ENCODE results near the gene SLC66A2.

The SLC66A2 gene

GRCh38 chr18:79983253-79983652, 31.8 kb upstream of the SLC66A2 start:
- Histone ChIP-seq H3K4me1 (ENCODE audit: control insufficient read depth, insufficient read depth, low read length) (peaks cover 10% of the 10 kb centered on the region), H3K9me3 (ENCODE audit: control insufficient read depth, insufficient read depth, low read length) (no peaks in the 10 kb centered on the region), H3K27ac (ENCODE audit: low read depth, low read length) (no peak overlapping the region), H3K27me3 (ENCODE audit: control insufficient read depth, insufficient read depth, low read length) (no peaks in the 10 kb centered on the region), H3K4me3 (ENCODE audit: low read depth, low read length) (no peak overlapping the region), H3K9ac (ENCODE audit: low read depth, low read length) (no peak overlapping the region), H3K36me3 (ENCODE audit: control insufficient read depth, insufficient read depth, low read length) (peaks cover 45% of the 10 kb centered on the region)

GRCh38 chr18:79982736-79983135, 31.3 kb upstream of the SLC66A2 start:
- H3K27ac ChIP-seq (ENCODE audit: low read depth, low read length), result no peak overlapping the region
- H3K4me3 ChIP-seq (ENCODE audit: low read depth, low read length), result no peak overlapping the region
- H3K4me1 ChIP-seq (ENCODE audit: control insufficient read depth, insufficient read depth, low read length), result peaks cover 10% of the 10 kb centered on the region
- H3K36me3 ChIP-seq (ENCODE audit: control insufficient read depth, insufficient read depth, low read length), result peaks cover 48% of the 10 kb centered on the region
- H3K9me3 ChIP-seq (ENCODE audit: control insufficient read depth, insufficient read depth, low read length), result no peaks in the 10 kb centered on the region
- H3K27me3 ChIP-seq (ENCODE audit: control insufficient read depth, insufficient read depth, low read length), result no peaks in the 10 kb centered on the region
- H3K9ac ChIP-seq (ENCODE audit: low read depth, low read length), result no peak overlapping the region

- Histone ChIP-seq H3K4me3 (ENCODE audit: low read depth, low read length) (no peak overlapping the region), H3K27ac (ENCODE audit: low read depth, low read length) (no peak overlapping the region), H3K27me3 (ENCODE audit: control insufficient read depth, insufficient read depth, low read length) (no peaks in the 10 kb centered on the region), H3K36me3 (ENCODE audit: control insufficient read depth, insufficient read depth, low read length) (peaks cover 55% of the 10 kb centered on the region), H3K9ac (ENCODE audit: low read depth, low read length) (no peak overlapping the region), H3K9me3 (ENCODE audit: control insufficient read depth, insufficient read depth, low read length) (no peaks in the 10 kb centered on the region), H3K4me1 (ENCODE audit: control insufficient read depth, insufficient read depth, low read length) (no peaks in the 10 kb centered on the region)
Observed at GRCh38 chr18:79980585-79980984, 29.1 kb upstream of the SLC66A2 start.

GRCh38 chr18:79979843-79980242, 28.4 kb upstream of the SLC66A2 start:
- no peaks in the 10 kb centered on the region for H3K27me3 ChIP-seq (ENCODE audit: control insufficient read depth, insufficient read depth, low read length)

GRCh38 chr18:79975985-79976680, 24.7 kb upstream of the SLC66A2 start:
- peaks cover 73% of the 10 kb centered on the region for H3K36me3 ChIP-seq (ENCODE audit: control insufficient read depth, insufficient read depth, low read length)
- no peak overlapping the region for H3K9ac ChIP-seq (ENCODE audit: low read depth, low read length)
- no peaks in the 10 kb centered on the region for H3K27me3 ChIP-seq (ENCODE audit: control insufficient read depth, insufficient read depth, low read length)
- no peak overlapping the region for H3K27ac ChIP-seq (ENCODE audit: low read depth, low read length)
- no peak overlapping the region for H3K4me3 ChIP-seq (ENCODE audit: low read depth, low read length)
- H3K4me1 ChIP-seq (ENCODE audit: control insufficient read depth, insufficient read depth, low read length), result no peaks in the 10 kb centered on the region
- no peaks in the 10 kb centered on the region for H3K9me3 ChIP-seq (ENCODE audit: control insufficient read depth, insufficient read depth, low read length)

More at GRCh38 chr18:79979843-79980242, 28.4 kb upstream of the SLC66A2 start:
- no peaks in the 10 kb centered on the region for H3K9me3 ChIP-seq (ENCODE audit: control insufficient read depth, insufficient read depth, low read length)
- H3K4me1 ChIP-seq (ENCODE audit: control insufficient read depth, insufficient read depth, low read length), result no peaks in the 10 kb centered on the region
- H3K27ac ChIP-seq (ENCODE audit: low read depth, low read length), result no peak overlapping the region
- no peak overlapping the region for H3K9ac ChIP-seq (ENCODE audit: low read depth, low read length)
- H3K4me3 ChIP-seq (ENCODE audit: low read depth, low read length), result no peak overlapping the region
- H3K36me3 ChIP-seq (ENCODE audit: control insufficient read depth, insufficient read depth, low read length), result peaks cover 55% of the 10 kb centered on the region

- no peaks in the 10 kb centered on the region for H3K27me3 ChIP-seq (ENCODE audit: control insufficient read depth, insufficient read depth, low read length)
- H3K27ac ChIP-seq (ENCODE audit: low read depth, low read length), result no peak overlapping the region
- H3K4me3 ChIP-seq (ENCODE audit: low read depth, low read length), result no peak overlapping the region
- H3K4me1 ChIP-seq (ENCODE audit: control insufficient read depth, insufficient read depth, low read length), result no peaks in the 10 kb centered on the region
- no peaks in the 10 kb centered on the region for H3K9me3 ChIP-seq (ENCODE audit: control insufficient read depth, insufficient read depth, low read length)
- peaks cover 84% of the 10 kb centered on the region for H3K36me3 ChIP-seq (ENCODE audit: control insufficient read depth, insufficient read depth, low read length)
- no peak overlapping the region for H3K9ac ChIP-seq (ENCODE audit: low read depth, low read length)
Observed at GRCh38 chr18:79975043-79975442, 23.6 kb upstream of the SLC66A2 start.

- no peak overlapping the region for H3K27ac ChIP-seq (ENCODE audit: low read depth, low read length)
Observed at GRCh38 chr18:79974025-79974654, 22.7 kb upstream of the SLC66A2 start.

GRCh38 chr18:79973517-79973916, 22.1 kb upstream of the SLC66A2 start:
- Histone ChIP-seq H3K36me3 (ENCODE audit: control insufficient read depth, insufficient read depth, low read length) (peaks cover 79% of the 10 kb centered on the region), H3K27ac (ENCODE audit: low read depth, low read length) (no peak overlapping the region), H3K4me1 (ENCODE audit: control insufficient read depth, insufficient read depth, low read length) (no peaks in the 10 kb centered on the region), H3K27me3 (ENCODE audit: control insufficient read depth, insufficient read depth, low read length) (no peaks in the 10 kb centered on the region), H3K4me3 (ENCODE audit: low read depth, low read length) (no peak overlapping the region), H3K9ac (ENCODE audit: low read depth, low read length) (no peak overlapping the region), H3K9me3 (ENCODE audit: control insufficient read depth, insufficient read depth, low read length) (no peaks in the 10 kb centered on the region)

More at GRCh38 chr18:79974025-79974654, 22.7 kb upstream of the SLC66A2 start:
- peaks cover 80% of the 10 kb centered on the region for H3K36me3 ChIP-seq (ENCODE audit: control insufficient read depth, insufficient read depth, low read length)
- H3K9me3 ChIP-seq (ENCODE audit: control insufficient read depth, insufficient read depth, low read length), result no peaks in the 10 kb centered on the region
- no peaks in the 10 kb centered on the region for H3K27me3 ChIP-seq (ENCODE audit: control insufficient read depth, insufficient read depth, low read length)
- H3K4me3 ChIP-seq (ENCODE audit: low read depth, low read length), result no peak overlapping the region
- no peaks in the 10 kb centered on the region for H3K4me1 ChIP-seq (ENCODE audit: control insufficient read depth, insufficient read depth, low read length)
- no peak overlapping the region for H3K9ac ChIP-seq (ENCODE audit: low read depth, low read length)

- H3K36me3 ChIP-seq (ENCODE audit: control insufficient read depth, insufficient read depth, low read length), result peaks cover 76% of the 10 kb centered on the region
- no peaks in the 10 kb centered on the region for H3K9me3 ChIP-seq (ENCODE audit: control insufficient read depth, insufficient read depth, low read length)
- H3K4me3 ChIP-seq (ENCODE audit: low read depth, low read length), result no peak overlapping the region
- no peak overlapping the region for H3K9ac ChIP-seq (ENCODE audit: low read depth, low read length)
- no peaks in the 10 kb centered on the region for H3K4me1 ChIP-seq (ENCODE audit: control insufficient read depth, insufficient read depth, low read length)
- no peak overlapping the region for H3K27ac ChIP-seq (ENCODE audit: low read depth, low read length)
- no peaks in the 10 kb centered on the region for H3K27me3 ChIP-seq (ENCODE audit: control insufficient read depth, insufficient read depth, low read length)
Observed at GRCh38 chr18:79972720-79973119, 21.3 kb upstream of the SLC66A2 start.

GRCh38 chr18:79971986-79972385, 20.5 kb upstream of the SLC66A2 start:
- no peaks in the 10 kb centered on the region for H3K27me3 ChIP-seq (ENCODE audit: control insufficient read depth, insufficient read depth, low read length)
- peaks cover 69% of the 10 kb centered on the region for H3K36me3 ChIP-seq (ENCODE audit: control insufficient read depth, insufficient read depth, low read length)
- H3K27ac ChIP-seq (ENCODE audit: low read depth, low read length), result no peak overlapping the region
- no peaks in the 10 kb centered on the region for H3K4me1 ChIP-seq (ENCODE audit: control insufficient read depth, insufficient read depth, low read length)
- no peaks in the 10 kb centered on the region for H3K9me3 ChIP-seq (ENCODE audit: control insufficient read depth, insufficient read depth, low read length)
- no peak overlapping the region for H3K9ac ChIP-seq (ENCODE audit: low read depth, low read length)
- H3K4me3 ChIP-seq (ENCODE audit: low read depth, low read length), result no peak overlapping the region

GRCh38 chr18:79971211-79971952, 19.9 kb upstream of the SLC66A2 start:
- H3K27me3 ChIP-seq (ENCODE audit: control insufficient read depth, insufficient read depth, low read length), result no peaks in the 10 kb centered on the region
- H3K9ac ChIP-seq (ENCODE audit: low read depth, low read length), result no peak overlapping the region
- no peaks in the 10 kb centered on the region for H3K9me3 ChIP-seq (ENCODE audit: control insufficient read depth, insufficient read depth, low read length)
- H3K27ac ChIP-seq (ENCODE audit: low read depth, low read length), result no peak overlapping the region
- H3K36me3 ChIP-seq (ENCODE audit: control insufficient read depth, insufficient read depth, low read length), result peaks cover 64% of the 10 kb centered on the region
- no peaks in the 10 kb centered on the region for H3K4me1 ChIP-seq (ENCODE audit: control insufficient read depth, insufficient read depth, low read length)
- H3K4me3 ChIP-seq (ENCODE audit: low read depth, low read length), result no peak overlapping the region

Data from HUES48 (cell line).